Kidney (tissue), 14 donors: ENCODE data around the gene ACTBL2. TPM values are rescaled to one million over a fixed set of nuclear protein-coding genes. Genes with fewer than 3 reads are reported as not detected.

Experiments
- DNase-seq, 5 donors: peaks; one replicate each; pipeline ENCODE4 v3.0.0-alpha.2; 2013 to 2020
- FAIRE-seq: peaks from 2 replicates; lab custom pipeline; 2012; peaks lifted over from hg19 to GRCh38; lab: Jason Lieb, UNC
- H3K27ac ChIP-seq, 2 donors: one replicate each; pipeline ENCODE4 v1.7.0; 2013; ENCODE audit warnings: low read depth in 2 of 2, low read length in 2 of 2, inconsistent platforms in 1 of 2
- H3K27me3 ChIP-seq: one replicate; pipeline ENCODE4 v1.7.1; 2013; ENCODE audit warnings: low read length, inconsistent platforms; ENCODE audit not compliant: control insufficient read depth, insufficient read depth
- H3K36me3 ChIP-seq, 3 donors: one replicate each; pipeline versions ENCODE4 v1.7.0 to v1.7.1; 2013; ENCODE audit warnings: low read length in 3 of 3, control low read depth in 1 of 3, inconsistent platforms in 1 of 3; ENCODE audit not compliant: insufficient read depth in 3 of 3, control insufficient read depth in 2 of 3
- H3K4me1 ChIP-seq, 3 donors: one replicate each; pipeline versions ENCODE4 v1.7.0 to v1.7.1; 2013; ENCODE audit warnings: low read length in 3 of 3, inconsistent platforms in 1 of 3, low read depth in 1 of 3; ENCODE audit not compliant: control insufficient read depth in 2 of 3, insufficient read depth in 2 of 3
- H3K4me3 ChIP-seq, 3 donors: one replicate each; pipeline versions ENCODE4 v1.7.0 to v1.8.1; 2013; ENCODE audit warnings: low read length in 3 of 3, control low read depth in 1 of 3, inconsistent platforms in 1 of 3
- H3K9ac ChIP-seq, 3 donors: one replicate each; pipeline versions ENCODE4 v1.7.0 to v1.7.1; 2013; ENCODE audit warnings: low read length in 3 of 3, control low read depth in 1 of 3, inconsistent platforms in 1 of 3
- H3K9me3 ChIP-seq, 3 donors: one replicate each; pipeline versions ENCODE4 v1.7.0 to v1.7.1; 2013; ENCODE audit warnings: low read length in 3 of 3, control low read depth in 1 of 3, inconsistent platforms in 1 of 3; ENCODE audit not compliant: control insufficient read depth in 2 of 3, insufficient read depth in 1 of 3
- intact Hi-C: fragments of 100-400 bp; cut with DNase I; formaldehyde crosslinking; loops from one replicate; pipeline ENCODE4 v1.11.1; 2022
- polyA plus RNA-seq: library from polyadenylated mRNA; stranded (reverse); fragments of 350-450 nt; fragmentation: Illumina TruSeq; extraction: RNeasy Lipid Tissue Mini Kit (QIAGEN cat#74804); gene quantifications from one replicate; pipeline ENCODE4 v1.2.3, GENCODE V29; 2014; ENCODE audit warnings: low read depth, low replicate concordance; ENCODE audit not compliant: insufficient read depth
- total RNA-seq: library from RNA; stranded (reverse); fragmentation: NEBNext Ultra II Directional; extraction: Animal tissue kit (Norgen Biotek cat#: 25700); gene quantifications from one replicate; pipeline ENCODE4 v1.2.1, GENCODE V29; 2021
- TF ChIP-seq, protein P1 (sequence below): IDR thresholded peaks from 3 replicates; pipeline ENCODE4 v1.5.1; 2012; ENCODE audit warnings: mild to moderate bottlenecking, moderate library complexity, borderline replicate concordance; ENCODE audit not compliant: insufficient read depth; ENCODE audit errors: extremely low read depth
- donor health status: control.
- donor health status: control.
- donor health status: control.
- donor health status: control.
- donor health status: control.
- donor health status: DM: yes; HTN: yes; CAD: no.
- donor health status: Normal renal cell carcinoma (clear cell type).

Gene ACTBL2
- total and polyA plus RNA-seq, 2 donors from 2014 or later, result 0.13 TPM; not detected in 1

DNA sequence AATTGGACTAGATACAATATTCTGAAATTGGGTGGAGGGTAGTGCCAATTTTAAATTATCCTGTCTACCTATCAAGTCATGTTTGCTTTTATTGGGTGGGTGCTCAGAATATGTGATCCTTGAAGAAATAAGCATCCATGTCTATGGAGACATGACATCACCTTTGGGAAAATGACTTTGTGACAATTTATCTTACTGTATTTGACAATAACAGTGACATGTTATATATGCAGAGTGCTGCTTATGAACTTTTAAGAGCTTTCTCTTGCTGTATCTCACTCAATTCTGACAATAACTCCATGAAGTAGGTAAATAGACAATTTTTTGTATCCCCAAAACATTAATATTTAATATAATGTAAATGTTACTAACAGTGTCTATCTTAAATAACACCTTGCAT, 15.1 kb upstream of the ACTBL2 start:
- Histone ChIP-seq H3K36me3 (no peaks in the 10 kb centered on the region), H3K27ac (no peak overlapping the region), H3K4me1 (no peaks in the 10 kb centered on the region), H3K9ac (no peak overlapping the region), H3K27me3 (no peaks in the 10 kb centered on the region), H3K4me3 (no peak overlapping the region), H3K9me3 (no peaks in the 10 kb centered on the region)
- no peak for DNase-seq
- intact Hi-C loops, result no loop called here
- no peak for FAIRE-seq
- TF ChIP-seq, protein P1, sequence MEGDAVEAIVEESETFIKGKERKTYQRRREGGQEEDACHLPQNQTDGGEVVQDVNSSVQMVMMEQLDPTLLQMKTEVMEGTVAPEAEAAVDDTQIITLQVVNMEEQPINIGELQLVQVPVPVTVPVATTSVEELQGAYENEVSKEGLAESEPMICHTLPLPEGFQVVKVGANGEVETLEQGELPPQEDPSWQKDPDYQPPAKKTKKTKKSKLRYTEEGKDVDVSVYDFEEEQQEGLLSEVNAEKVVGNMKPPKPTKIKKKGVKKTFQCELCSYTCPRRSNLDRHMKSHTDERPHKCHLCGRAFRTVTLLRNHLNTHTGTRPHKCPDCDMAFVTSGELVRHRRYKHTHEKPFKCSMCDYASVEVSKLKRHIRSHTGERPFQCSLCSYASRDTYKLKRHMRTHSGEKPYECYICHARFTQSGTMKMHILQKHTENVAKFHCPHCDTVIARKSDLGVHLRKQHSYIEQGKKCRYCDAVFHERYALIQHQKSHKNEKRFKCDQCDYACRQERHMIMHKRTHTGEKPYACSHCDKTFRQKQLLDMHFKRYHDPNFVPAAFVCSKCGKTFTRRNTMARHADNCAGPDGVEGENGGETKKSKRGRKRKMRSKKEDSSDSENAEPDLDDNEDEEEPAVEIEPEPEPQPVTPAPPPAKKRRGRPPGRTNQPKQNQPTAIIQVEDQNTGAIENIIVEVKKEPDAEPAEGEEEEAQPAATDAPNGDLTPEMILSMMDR, result no peak

DNA sequence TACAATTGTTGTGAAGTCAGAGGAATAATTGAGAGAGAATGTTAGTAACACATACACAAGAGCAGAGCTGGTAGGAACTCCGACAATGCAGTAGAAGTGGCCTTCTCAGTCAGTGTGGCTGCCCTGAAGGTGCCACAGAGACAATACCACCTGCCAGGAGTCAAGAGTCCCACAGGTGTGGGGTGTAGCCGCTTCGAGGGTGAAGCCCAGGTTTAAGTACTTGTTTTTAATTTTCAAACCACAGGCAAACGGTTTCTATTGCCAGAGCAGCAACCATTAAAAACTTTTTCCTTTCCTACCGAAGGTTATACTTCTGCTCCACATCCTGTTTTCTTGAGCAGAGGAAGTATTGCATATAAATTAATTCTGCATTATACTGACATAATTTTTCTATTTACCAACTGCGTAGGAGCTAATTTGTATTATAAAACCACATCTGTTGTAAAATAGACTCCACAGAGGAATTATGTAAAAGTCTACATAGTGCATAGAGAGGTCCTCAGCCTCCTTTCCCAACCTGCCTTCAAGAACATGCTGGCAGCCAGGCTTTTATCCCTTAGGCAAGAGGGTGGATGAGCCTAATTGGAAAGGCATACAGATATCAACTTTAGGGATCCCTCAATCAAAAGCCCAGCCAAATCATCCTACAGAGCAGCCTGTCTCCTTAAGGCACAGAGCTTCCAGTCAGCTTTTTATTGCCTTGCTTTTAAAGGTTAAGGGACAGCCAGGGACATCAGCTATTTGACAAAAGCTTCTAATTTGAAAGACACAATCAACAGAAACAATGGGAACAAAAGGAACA, 12.9 kb upstream of the ACTBL2 start:
- H3K27me3 ChIP-seq, result no peaks in the 10 kb centered on the region

GRCh38 chr5:57494104-57495098, 11.8 kb upstream of the ACTBL2 start:
- Histone ChIP-seq H3K9me3 (no peaks in the 10 kb centered on the region), H3K4me3 (no peak overlapping the region), H3K27ac (no peak overlapping the region), H3K36me3 (no peaks in the 10 kb centered on the region), H3K27me3 (no peaks in the 10 kb centered on the region), H3K9ac (no peak overlapping the region), H3K4me1 (no peaks in the 10 kb centered on the region)
- FAIRE-seq (no peak), DNase-seq (peak in 1 of 5 donors; percentile 73)
- TF ChIP-seq, protein P1, result no peak
- intact Hi-C loops, result no loop called here

More for the DNA sequence above, 12.9 kb upstream of the ACTBL2 start:
- FAIRE-seq, result no peak
- H3K36me3 ChIP-seq, result no peaks in the 10 kb centered on the region
- no peak overlapping the region for H3K27ac ChIP-seq
- H3K4me1 ChIP-seq, result no peaks in the 10 kb centered on the region
- DNase-seq, result peak in 1 of 5 donors; percentile 40
- H3K4me3 ChIP-seq, result no peak overlapping the region
- H3K9me3 ChIP-seq, result no peaks in the 10 kb centered on the region
- H3K9ac ChIP-seq, result no peak overlapping the region
- intact Hi-C loops, result no loop called here
- TF ChIP-seq, protein P1, result no peak
